Parathyroid adenoma (tissue), 2 donors: ENCODE measurements around the gene IDUA.
"Not testable (repeated sequence)": the region's sequence is repeated elsewhere in the genome, so short reads cannot be mapped to it uniquely, and the experiment has no call there.

Experiments
- H2AFZ ChIP-seq: fragments of 300-600 bp; sonication (generic); one replicate; pipeline ENCODE4 v1.7.0; 2017; ENCODE audit warnings: antibody characterized with exemption, mild to moderate bottlenecking
- H3K27ac ChIP-seq: fragments of 300-600 bp; sonication (generic); one replicate; pipeline ENCODE4 v1.7.0; 2017
- H3K27me3 ChIP-seq: fragments of 300-600 bp; sonication (generic); one replicate; pipeline ENCODE4 v1.7.0; 2017; ENCODE audit warnings: low read length; ENCODE audit not compliant: control insufficient read depth, insufficient read depth
- H3K36me3 ChIP-seq: fragments of 300-600 bp; sonication (generic); one replicate; pipeline ENCODE4 v1.7.0; 2017; ENCODE audit warnings: low read length; ENCODE audit not compliant: control insufficient read depth, insufficient read depth
- H3K4me1 ChIP-seq: fragments of 300-600 bp; sonication (generic); one replicate; pipeline ENCODE4 v1.7.0; 2017; ENCODE audit warnings: control low read depth
- H3K4me2 ChIP-seq: fragments of 300-600 bp; sonication (generic); one replicate; pipeline ENCODE4 v1.7.0; 2017; ENCODE audit warnings: low read length
- H3K4me3 ChIP-seq: fragments of 300-600 bp; sonication (generic); one replicate; pipeline ENCODE4 v1.7.0; 2017; ENCODE audit warnings: low read depth, low read length
- H3K79me2 ChIP-seq: fragments of 300-600 bp; sonication (generic); one replicate; pipeline ENCODE4 v1.7.0; 2017; ENCODE audit warnings: control low read depth
- H3K9ac ChIP-seq: fragments of 300-600 bp; sonication (generic); one replicate; pipeline ENCODE4 v1.7.0; 2017; ENCODE audit warnings: mild to moderate bottlenecking
- H3K9me3 ChIP-seq: fragments of 300-600 bp; sonication (generic); one replicate; pipeline ENCODE4 v1.7.0; 2017; ENCODE audit warnings: low read length; ENCODE audit not compliant: control insufficient read depth
- CTCF ChIP-seq: fragments of 300-600 bp; sonication (generic); IDR thresholded peaks from one replicate; pipeline ENCODE4 v1.7.0; 2017; ENCODE audit warnings: antibody characterized with exemption, mild to moderate bottlenecking
- donor health status: primary hyperparathyroidism.

IDUA gene

GRCh38 chr4:1051472-1051871, 64.6 kb downstream of the IDUA start:
- H3K27me3 ChIP-seq = no peaks in the 10 kb centered on the region
- H3K27ac ChIP-seq = no peak overlapping the region
- H3K4me1 ChIP-seq = no peaks in the 10 kb centered on the region
- no peak overlapping the region for H3K4me2 ChIP-seq
- H3K9ac ChIP-seq = no peak overlapping the region
- TF ChIP-seq CTCF = no peak
- H3K79me2 ChIP-seq = no peaks in the 10 kb centered on the region
- H2AFZ ChIP-seq = no peak overlapping the region
- no peak overlapping the region for H3K4me3 ChIP-seq
- no peaks in the 10 kb centered on the region for H3K36me3 ChIP-seq
- H3K9me3 ChIP-seq = no peaks in the 10 kb centered on the region

GRCh38 chr4:1052231-1052671, 65.4 kb downstream of the IDUA start:
- H3K4me1 ChIP-seq = no peaks in the 10 kb centered on the region
- H3K27me3 ChIP-seq = no peaks in the 10 kb centered on the region
- no peak overlapping the region for H3K4me2 ChIP-seq
- H2AFZ ChIP-seq = no peak overlapping the region
- no peak overlapping the region for H3K27ac ChIP-seq
- H3K9ac ChIP-seq = no peak overlapping the region
- TF ChIP-seq CTCF = no peak
- no peak overlapping the region for H3K4me3 ChIP-seq
- no peaks in the 10 kb centered on the region for H3K9me3 ChIP-seq
- no peaks in the 10 kb centered on the region for H3K36me3 ChIP-seq
- H3K79me2 ChIP-seq = no peaks in the 10 kb centered on the region

GRCh38 chr4:1053080-1053661, 66.3 kb downstream of the IDUA start:
- peak overlapping the region; percentile 14 for H3K4me2 ChIP-seq
- no peak overlapping the region for H3K27ac ChIP-seq
- no peaks in the 10 kb centered on the region for H3K27me3 ChIP-seq
- no peak overlapping the region for H2AFZ ChIP-seq
- no peaks in the 10 kb centered on the region for H3K9me3 ChIP-seq
- H3K36me3 ChIP-seq = no peaks in the 10 kb centered on the region
- no peak for TF ChIP-seq CTCF
- no peak overlapping the region for H3K9ac ChIP-seq
- H3K79me2 ChIP-seq = no peaks in the 10 kb centered on the region
- no peaks in the 10 kb centered on the region for H3K4me1 ChIP-seq
- H3K4me3 ChIP-seq = no peak overlapping the region

- not testable (repeated sequence) for H2AFZ ChIP-seq, H3K9me3 ChIP-seq, H3K9ac ChIP-seq, H3K4me1 ChIP-seq, H3K27ac ChIP-seq, H3K4me2 ChIP-seq, H3K36me3 ChIP-seq, H3K79me2 ChIP-seq, H3K4me3 ChIP-seq, H3K27me3 ChIP-seq
Measured at GRCh38 chr4:1053891-1054290, 67.0 kb downstream of the IDUA start.
